ENCODE data around the gene RAI14. TPM values are rescaled to one million over a fixed set of nuclear protein-coding genes. Genes with fewer than 3 reads are reported as not detected.
"Not testable (repeated sequence)": the region's sequence is repeated elsewhere in the genome, so short reads cannot be mapped to it uniquely, and the experiment has no call there.

Gene RAI14
- total RNA-seq, 2 experiments from 2014 or later: 0.08 to 0.50 TPM

DNA sequence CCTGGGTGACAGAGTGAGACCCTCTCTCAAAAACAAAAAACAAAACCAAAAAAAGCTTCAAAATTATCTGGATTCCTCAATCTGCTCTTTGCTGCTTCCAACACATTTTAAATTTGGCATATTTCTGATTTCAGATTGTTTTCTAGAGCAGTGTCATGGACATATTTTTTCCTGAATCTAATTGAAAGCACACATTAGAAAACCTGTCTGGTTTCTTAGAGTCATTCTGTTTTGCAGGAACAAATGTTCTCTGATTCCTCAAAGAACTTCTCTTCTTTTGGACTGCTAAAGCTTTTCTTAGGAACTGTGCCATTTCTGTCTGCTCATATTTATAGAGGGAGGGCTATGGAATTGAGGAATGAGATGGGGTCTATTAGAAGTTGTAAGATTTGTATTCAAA lies 81.6 kb downstream of the RAI14 start:
- Mint-ChIP-seq H3K4me1 (peaks cover 2% of the 10 kb centered on the region), H3K36me3 (ENCODE audit: low read depth) (no peaks in the 10 kb centered on the region), H3K4me3 (no peak overlapping the region), H3K9me3 (no peaks in the 10 kb centered on the region), H3K27me3 (peaks cover 5% of the 10 kb centered on the region), H3K27ac (no peak overlapping the region)
- CTCF ChIA-PET: interaction anchor here (0.5 kb wide), 1 partner anchor 938 kb away, joined by 3 read pairs; no protein-coding TSS in a partner anchor
- POLR2A ChIA-PET: no interaction called here
- no peak for DNase-seq

- no peak for DNase-seq
- Mint-ChIP-seq H3K36me3 (ENCODE audit: low read depth) (no peaks in the 10 kb centered on the region), H3K4me1 (peaks cover 5% of the 10 kb centered on the region), H3K27me3 (peaks cover 5% of the 10 kb centered on the region), H3K27ac (no peak overlapping the region), H3K4me3 (no peak overlapping the region), H3K9me3 (no peaks in the 10 kb centered on the region)
- ChIA-PET POLR2A (no interaction called here), CTCF (no interaction called here)
Observed at GRCh38 chr5:34738381-34738780, 82.3 kb downstream of the RAI14 start.

GRCh38 chr5:34740389-34740806 lies 84.3 kb downstream of the RAI14 start:
- no peak overlapping the region for H3K4me3 Mint-ChIP-seq
- POLR2A ChIA-PET: no interaction called here
- CTCF ChIA-PET: no interaction called here

DNA sequence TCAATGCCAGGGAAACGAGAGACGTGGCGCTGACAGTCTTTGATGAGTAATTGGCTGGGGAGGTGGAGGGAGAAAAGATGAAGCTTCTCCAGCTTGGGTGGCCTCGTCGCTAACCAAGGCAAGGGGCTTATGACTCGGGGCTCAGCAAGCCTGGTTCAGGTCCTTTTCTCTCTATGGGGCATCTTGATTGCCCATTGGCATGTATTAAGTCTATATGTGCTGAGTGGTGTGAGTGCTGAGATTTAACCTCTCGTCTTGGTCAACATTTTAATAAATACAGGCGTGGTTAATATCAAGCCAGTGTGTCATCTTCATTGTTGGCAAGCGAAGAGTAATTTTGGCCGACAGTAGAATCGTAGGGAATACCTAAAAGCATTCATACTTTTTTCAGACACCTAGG lies 85.9 kb downstream of the RAI14 start:
- Mint-ChIP-seq H3K36me3 (ENCODE audit: low read depth) (no peaks in the 10 kb centered on the region), H3K9me3 (no peaks in the 10 kb centered on the region), H3K27me3 (peaks cover 3% of the 10 kb centered on the region), H3K4me1 (peaks cover 5% of the 10 kb centered on the region), H3K27ac (no peak overlapping the region), H3K4me3 (no peak overlapping the region)
- CTCF ChIA-PET: no interaction called here
- POLR2A ChIA-PET: no interaction called here
- no peak for DNase-seq

More at GRCh38 chr5:34740389-34740806, 84.3 kb downstream of the RAI14 start:
- no peak overlapping the region for H3K27ac Mint-ChIP-seq
- H3K4me1 Mint-ChIP-seq: peaks cover 5% of the 10 kb centered on the region
- H3K36me3 Mint-ChIP-seq (ENCODE audit: low read depth): no peaks in the 10 kb centered on the region
- DNase-seq: no peak
- H3K9me3 Mint-ChIP-seq: no peaks in the 10 kb centered on the region
- peaks cover 5% of the 10 kb centered on the region for H3K27me3 Mint-ChIP-seq

DNA sequence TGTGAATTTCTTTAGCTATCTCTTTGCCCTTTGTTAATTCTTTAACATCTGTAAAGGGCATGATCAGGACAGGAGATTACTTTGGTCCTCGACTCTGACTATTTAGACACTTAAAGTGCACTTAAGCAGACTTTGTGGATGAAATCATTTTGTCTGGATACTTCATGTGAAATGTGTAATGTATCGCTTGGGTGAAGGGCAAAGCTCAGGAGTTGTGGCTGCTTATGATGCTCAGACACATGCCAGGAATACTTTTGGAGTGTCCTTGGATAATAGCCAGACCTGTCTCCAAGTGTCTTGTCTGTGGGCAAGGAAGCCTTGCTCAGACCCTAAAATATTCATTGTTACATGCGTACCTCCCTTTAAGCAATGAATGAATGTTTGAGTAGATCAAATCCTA lies 87.8 kb downstream of the RAI14 start:
- H3K9me3 Mint-ChIP-seq: no peaks in the 10 kb centered on the region
- DNase-seq: no peak
- H3K4me1 Mint-ChIP-seq: peaks cover 5% of the 10 kb centered on the region
- H3K36me3 Mint-ChIP-seq (ENCODE audit: low read depth): no peaks in the 10 kb centered on the region
- no peak overlapping the region for H3K27ac Mint-ChIP-seq
- H3K27me3 Mint-ChIP-seq: no peaks in the 10 kb centered on the region
- ChIA-PET CTCF (no interaction called here), POLR2A (no interaction called here)
- H3K4me3 Mint-ChIP-seq: no peak overlapping the region

GRCh38 chr5:34748431-34748830 lies 92.3 kb downstream of the RAI14 start:
- ChIA-PET POLR2A (no interaction called here), CTCF (no interaction called here)
- Mint-ChIP-seq H3K27ac (no peak overlapping the region), H3K4me3 (no peak overlapping the region), H3K4me1 (no peaks in the 10 kb centered on the region), H3K9me3 (no peaks in the 10 kb centered on the region), H3K27me3 (no peaks in the 10 kb centered on the region), H3K36me3 (ENCODE audit: low read depth) (no peaks in the 10 kb centered on the region)
- DNase-seq: no peak

DNA sequence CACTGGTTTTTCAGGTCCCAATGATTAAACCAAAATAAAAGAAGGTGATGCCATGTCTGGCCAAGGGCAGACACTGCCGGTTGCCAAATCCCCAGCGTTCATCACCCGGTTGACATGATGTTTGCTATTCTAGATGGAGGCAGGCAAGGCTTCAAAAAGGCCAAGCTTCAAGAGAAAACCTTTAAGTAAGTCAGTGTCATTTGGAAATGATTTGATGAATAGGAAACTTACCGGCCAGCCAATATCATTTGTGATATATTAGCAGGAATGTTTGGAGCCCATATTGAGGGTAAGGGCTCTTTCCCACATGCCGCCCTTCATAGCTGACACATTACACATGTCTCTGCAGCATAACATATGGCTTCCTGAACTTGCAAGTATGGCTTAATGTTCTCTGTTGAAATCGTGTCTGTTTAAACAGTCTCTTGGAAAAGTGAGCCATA lies 93.3 kb downstream of the RAI14 start:
- DNase-seq: no peak
- H3K36me3 Mint-ChIP-seq (ENCODE audit: low read depth): no peaks in the 10 kb centered on the region
- H3K27me3 Mint-ChIP-seq: no peaks in the 10 kb centered on the region
- ChIA-PET POLR2A (no interaction called here), CTCF (interaction anchor here (1.0 kb wide), 1 partner anchor 18 kb away, joined by 3 read pairs; no protein-coding TSS in a partner anchor)
- H3K4me3 Mint-ChIP-seq: no peak overlapping the region
- no peak overlapping the region for H3K27ac Mint-ChIP-seq
- H3K9me3 Mint-ChIP-seq: no peaks in the 10 kb centered on the region
- H3K4me1 Mint-ChIP-seq: no peaks in the 10 kb centered on the region

DNA sequence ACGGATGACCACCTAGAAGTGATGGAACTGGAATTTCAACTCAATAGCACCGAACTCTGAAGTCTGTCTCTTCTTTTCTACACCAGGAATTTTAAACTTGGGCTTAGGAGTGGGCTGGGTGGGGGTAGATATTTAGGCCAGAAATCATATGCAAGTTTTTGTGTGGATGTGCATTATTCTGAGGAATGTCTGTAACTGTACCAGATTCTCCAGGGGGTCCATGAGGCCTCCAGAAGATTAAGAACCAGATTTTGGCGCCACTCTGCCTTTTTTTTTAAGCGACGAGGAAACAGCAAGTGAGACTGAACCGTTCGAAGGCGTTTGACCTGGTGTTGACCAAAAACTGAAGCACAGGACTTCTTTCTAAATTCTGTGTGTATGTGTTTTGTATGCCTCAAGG lies 94.1 kb downstream of the RAI14 start:
- no peak overlapping the region for H3K4me3 Mint-ChIP-seq
- POLR2A ChIA-PET: no interaction called here
- no peaks in the 10 kb centered on the region for H3K36me3 Mint-ChIP-seq (ENCODE audit: low read depth)
- H3K27ac Mint-ChIP-seq: no peak overlapping the region
- no peaks in the 10 kb centered on the region for H3K27me3 Mint-ChIP-seq
- H3K9me3 Mint-ChIP-seq: no peaks in the 10 kb centered on the region
- H3K4me1 Mint-ChIP-seq: no peaks in the 10 kb centered on the region
- no peak for DNase-seq
- CTCF ChIA-PET: no interaction called here

GRCh38 chr5:34751807-34752736 lies 95.9 kb downstream of the RAI14 start:
- ChIA-PET POLR2A (no interaction called here), CTCF (no interaction called here)
- Mint-ChIP-seq H3K27ac (no peak overlapping the region), H3K4me1 (no peaks in the 10 kb centered on the region), H3K9me3 (no peaks in the 10 kb centered on the region), H3K27me3 (no peaks in the 10 kb centered on the region), H3K4me3 (no peak overlapping the region), H3K36me3 (ENCODE audit: low read depth) (no peaks in the 10 kb centered on the region)
- no peak for DNase-seq

- CTCF ChIA-PET; H3K9me3 Mint-ChIP-seq; H3K27me3 Mint-ChIP-seq; H3K4me1 Mint-ChIP-seq; H3K36me3 Mint-ChIP-seq (ENCODE audit: low read depth); H3K4me3 Mint-ChIP-seq; POLR2A ChIA-PET; H3K27ac Mint-ChIP-seq; DNase-seq: not testable (repeated sequence)
Observed at GRCh38 chr5:34753236-34753635, 97.1 kb downstream of the RAI14 start.

DNA sequence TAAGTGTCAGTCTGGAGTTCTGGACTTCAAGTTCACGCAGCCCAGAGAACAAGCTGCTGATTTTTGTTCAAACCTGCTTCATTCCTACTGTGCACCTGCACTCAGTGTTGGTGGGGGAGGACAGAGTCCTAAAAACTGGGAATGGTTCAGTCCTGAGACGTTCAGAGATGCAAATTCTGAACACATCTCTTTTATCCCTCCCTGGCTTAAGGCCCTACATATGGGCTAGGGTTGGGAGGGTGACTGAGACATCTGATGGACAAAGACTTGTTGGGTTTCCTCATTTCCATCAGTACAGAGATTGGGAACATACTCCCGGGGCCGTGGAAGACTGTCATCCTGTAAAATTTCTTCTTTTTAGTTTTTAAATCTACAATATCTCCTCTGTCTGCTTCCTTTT lies 99.8 kb downstream of the RAI14 start:
- DNase-seq: no peak
- Mint-ChIP-seq H3K4me1 (no peaks in the 10 kb centered on the region), H3K9me3 (no peaks in the 10 kb centered on the region), H3K36me3 (ENCODE audit: low read depth) (no peaks in the 10 kb centered on the region), H3K27ac (no peak overlapping the region), H3K27me3 (no peaks in the 10 kb centered on the region), H3K4me3 (no peak overlapping the region)
- CTCF ChIA-PET: interaction anchor here (1.4 kb wide), 1 partner anchor 69 kb away, joined by 3 read pairs; no protein-coding TSS in a partner anchor
- POLR2A ChIA-PET: no interaction called here

- no peaks in the 10 kb centered on the region for H3K4me1 Mint-ChIP-seq
- H3K27ac Mint-ChIP-seq: no peak overlapping the region
- ChIA-PET POLR2A (no interaction called here), CTCF (interaction anchor here (1.4 kb wide), 1 partner anchor 70 kb away, joined by 3 read pairs; no protein-coding TSS in a partner anchor)
- H3K9me3 Mint-ChIP-seq: no peaks in the 10 kb centered on the region
- H3K4me3 Mint-ChIP-seq: no peak overlapping the region
- no peaks in the 10 kb centered on the region for H3K36me3 Mint-ChIP-seq (ENCODE audit: low read depth)
- no peaks in the 10 kb centered on the region for H3K27me3 Mint-ChIP-seq
- DNase-seq: no peak
Observed at GRCh38 chr5:34756781-34757624, 100.9 kb downstream of the RAI14 start.

GRCh38 chr5:34758514-34758913 lies 102.4 kb downstream of the RAI14 start:
- H3K4me3 Mint-ChIP-seq: no peak overlapping the region
- ChIA-PET POLR2A (no interaction called here), CTCF (no interaction called here)
- no peaks in the 10 kb centered on the region for H3K9me3 Mint-ChIP-seq
- no peak for DNase-seq
- no peak overlapping the region for H3K27ac Mint-ChIP-seq
- no peaks in the 10 kb centered on the region for H3K4me1 Mint-ChIP-seq
- H3K36me3 Mint-ChIP-seq (ENCODE audit: low read depth): no peaks in the 10 kb centered on the region
- no peaks in the 10 kb centered on the region for H3K27me3 Mint-ChIP-seq

Measured in activated CD4-positive, alpha-beta T cell treated with anti-CD3 and anti-CD28 coated beads, Interleukin-2, amount 10 ng/mL, durations not matched to agents 7 days and 5 days (primary cell).